Aorta (tissue), 5 donors: Measurements from ENCODE around the gene GRID2IP. TPM values are rescaled to one million over a fixed set of nuclear protein-coding genes. Genes with fewer than 3 reads are reported as not detected.
"Not testable (repeated sequence)": the region's sequence is repeated elsewhere in the genome, so short reads cannot be mapped to it uniquely, and the experiment has no call there.

Source experiments
- ATAC-seq: fragments of 200-7000 bp; cut with Tn5 transposase; one replicate; pipeline ENCODE4 v1.9.1; 2022; ENCODE audit warnings: moderate library complexity; ENCODE audit not compliant: low FRiP score
- DNase-seq, 2 donors: peaks; one replicate each; pipeline ENCODE4 v3.0.0-alpha.2; 2020
- H3K27ac ChIP-seq, 2 donors: one replicate each; pipeline ENCODE4 v1.5.1; 2013; ENCODE audit warnings: low read length in 2 of 2, mild to moderate bottlenecking in 2 of 2, moderate library complexity in 2 of 2, control low read depth in 1 of 2, inconsistent platforms in 1 of 2, low read depth in 1 of 2
- H3K27me3 ChIP-seq, 2 donors: one replicate each; pipeline ENCODE4 v1.6.1; 2013; ENCODE audit warnings: control low read depth in 1 of 2, low read length in 1 of 2, mild to moderate bottlenecking in 1 of 2, moderate library complexity in 1 of 2; ENCODE audit not compliant: insufficient read depth in 2 of 2, control insufficient read depth in 1 of 2
- H3K36me3 ChIP-seq, 2 donors: one replicate each; pipeline ENCODE4 v1.6.1; 2013; ENCODE audit warnings: control low read depth in 1 of 2, low read length in 1 of 2, mild to moderate bottlenecking in 1 of 2; ENCODE audit not compliant: insufficient read depth in 2 of 2, control insufficient read depth in 1 of 2
- H3K4me1 ChIP-seq, 2 donors: one replicate each; pipeline ENCODE4 v1.6.1; 2013; ENCODE audit warnings: low read length in 2 of 2, control low read depth in 1 of 2, mild to moderate bottlenecking in 1 of 2, moderate library complexity in 1 of 2; ENCODE audit not compliant: insufficient read depth in 2 of 2, control insufficient read depth in 1 of 2
- H3K4me3 ChIP-seq, 2 donors: one replicate each; pipeline ENCODE4 v1.5.1; 2013; ENCODE audit warnings: low read length in 2 of 2, control low read depth in 1 of 2, mild to moderate bottlenecking in 1 of 2
- H3K9me3 ChIP-seq: one replicate; pipeline ENCODE4 v1.6.1; 2013; ENCODE audit warnings: mild to moderate bottlenecking, low read length; ENCODE audit not compliant: control insufficient read depth
- WGBS, 2 donors: extraction: QIAGEN DNeasy Blood & Tissue Kit; methylation state at CpG; one replicate each; pipeline ENCODE4 v1.1.7; 2013; 5-methylcytosine and 5-hydroxymethylcytosine counted together
- intact Hi-C, 2 donors: fragments of 100-400 bp; cut with DNase I; formaldehyde crosslinking; loops; one replicate each; pipeline versions ENCODE4 v1.14.2 to v1.15.0; 2022
- polyA plus RNA-seq, 2 donors: library from polyadenylated mRNA; stranded (reverse); fragments of 200-250 nt; gene quantifications; one replicate each; pipeline ENCODE4 v1.2.3, GENCODE V29; 2013
- total RNA-seq, 2 donors: library from RNA; stranded (reverse); fragmentation: NEBNext Ultra II Directional; extraction: Animal tissue kit (Norgen Biotek cat#: 25700); gene quantifications; one replicate each; pipeline ENCODE4 v1.2.1, GENCODE V29; 2021
- donor health status: healthy with polysubstance abuse.
- donor health status: Bipolar disorder and iron deficiency.
- donor health status: DM: no; HTN: no; CAD: no.
- donor health status: DM: no; HTN: no; CAD: no.
- donor health status: DM: yes; HTN: yes; CAD: no.

GRID2IP gene
- total and polyA plus RNA-seq, 4 donors: 0.16 to 0.39 (median 0.25) TPM; not detected in 1

DNA sequence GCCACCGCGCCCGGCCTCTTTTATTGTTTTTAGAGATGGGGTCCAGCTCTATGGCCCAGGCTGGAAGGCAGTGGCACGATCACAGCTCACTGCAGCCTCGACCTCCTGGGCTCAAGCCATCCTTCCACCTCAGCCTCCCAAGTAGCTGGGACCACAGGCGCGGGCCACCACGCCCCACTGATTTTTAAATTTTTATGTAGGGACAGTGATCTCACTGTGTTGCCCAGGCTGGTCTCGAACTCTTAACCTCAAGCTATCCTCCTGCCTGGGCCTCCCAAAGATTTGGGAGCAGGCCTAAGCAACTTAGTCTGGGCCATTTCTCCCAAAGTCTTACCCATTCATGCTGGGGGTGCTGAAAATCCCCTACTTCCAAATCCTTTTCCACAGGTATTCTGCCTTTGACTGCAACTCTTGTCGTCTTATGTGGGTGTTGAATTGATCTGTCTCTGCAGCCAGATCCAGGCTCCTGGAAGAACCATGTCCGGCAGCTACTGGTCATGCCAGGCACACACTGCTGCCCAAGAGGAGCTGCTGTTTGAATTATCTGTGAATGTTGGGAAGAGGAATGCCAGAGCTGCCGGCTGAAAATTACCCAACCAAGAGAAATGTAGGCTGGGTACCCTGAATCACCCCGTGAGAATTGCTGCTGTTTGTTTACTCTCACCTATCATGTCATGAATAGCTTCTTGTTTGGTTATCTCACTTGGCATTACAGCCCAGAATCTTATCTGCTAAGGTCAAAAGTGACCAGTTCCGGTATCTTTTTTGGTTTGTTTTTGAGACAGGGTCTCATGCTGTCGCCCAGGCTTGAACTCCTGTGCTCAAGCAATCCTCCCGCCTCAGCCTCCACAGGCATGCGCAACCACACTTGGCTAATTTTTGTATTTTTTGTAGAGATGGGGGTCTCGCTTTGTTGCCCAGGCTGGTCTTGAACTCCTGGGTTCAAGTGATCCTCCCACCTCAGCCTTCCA is 27.1 kb upstream of the GRID2IP start:
- H3K9me3 ChIP-seq: no peaks in the 10 kb centered on the region
- H3K4me3 ChIP-seq: no peak overlapping the region
- H3K4me1 ChIP-seq: no peaks in the 10 kb centered on the region
- intact Hi-C loops: no loop called here
- H3K36me3 ChIP-seq: peaks cover 0 to 2% of the 10 kb centered on the region in 2 donors
- WGBS, 2 donors: 90 to 91% methylated on average over 18 of the region's 18 CpGs
- H3K27me3 ChIP-seq: no peaks in the 10 kb centered on the region
- H3K27ac ChIP-seq: no peak overlapping the region
- no peak for DNase-seq
- no peak for ATAC-seq

DNA sequence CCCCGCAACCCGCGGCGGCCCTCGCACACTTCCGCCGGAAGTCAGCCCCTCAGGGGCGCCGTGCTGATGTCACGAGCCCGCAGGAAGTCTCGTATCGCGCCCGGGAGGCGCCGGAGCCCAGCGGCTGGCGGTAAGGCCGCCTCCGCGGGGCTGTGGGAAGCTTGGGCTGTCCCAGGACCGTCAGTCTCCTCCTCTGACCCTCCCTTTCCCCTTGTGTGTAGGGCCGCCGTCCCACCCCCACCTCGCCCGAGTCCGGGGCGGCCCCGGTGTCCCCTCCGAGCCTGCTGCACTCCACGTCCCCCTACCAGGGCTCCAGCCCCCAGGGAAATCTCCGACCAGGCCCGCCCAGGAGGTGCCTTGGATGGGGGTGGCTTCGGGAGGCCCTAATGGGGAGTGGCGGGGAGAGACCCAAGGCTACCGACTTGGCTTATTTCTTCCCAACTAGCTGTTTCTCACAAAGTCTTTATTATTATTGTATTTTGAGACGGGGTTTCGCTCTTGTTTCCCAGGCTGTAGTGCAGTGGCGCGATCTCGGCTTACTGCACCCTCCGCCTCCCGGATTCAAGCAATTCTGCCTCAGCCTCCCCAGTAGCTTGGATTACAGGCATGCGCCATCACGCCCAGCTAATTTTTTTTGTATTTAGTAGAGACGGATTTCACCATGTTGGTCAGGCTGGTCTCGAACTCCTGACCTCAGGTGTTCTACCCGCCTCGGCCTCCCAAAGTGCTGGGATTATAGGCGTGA is 26.3 kb upstream of the GRID2IP start, which contains the start of gene ZDHHC4:
Gene ZDHHC4 (plus strand): TSS at position 86 of the 745 bp plus-strand sequence. CDS start 3,108 bp downstream, outside the sequence.
- H3K27me3 ChIP-seq: no peaks in the 10 kb centered on the region
- ATAC-seq: peak; percentile 95
- DNase-seq: peak; percentile 94 to 97
- 11 to 12% methylated on average over 51 of the region's 51 CpGs for WGBS, 2 donors
- H3K4me3 ChIP-seq: peak within 1 kb of the TSS; percentile 53 to 77
- intact Hi-C loops: no loop called here
- H3K9me3 ChIP-seq: no peaks in the 10 kb centered on the region
- peak within 1 kb of the TSS; percentile 76 to 94 for H3K27ac ChIP-seq
- peaks cover 0 to 2% of the 10 kb centered on the region in 2 donors for H3K36me3 ChIP-seq
- H3K4me1 ChIP-seq: no peaks in the 10 kb centered on the region

DNA sequence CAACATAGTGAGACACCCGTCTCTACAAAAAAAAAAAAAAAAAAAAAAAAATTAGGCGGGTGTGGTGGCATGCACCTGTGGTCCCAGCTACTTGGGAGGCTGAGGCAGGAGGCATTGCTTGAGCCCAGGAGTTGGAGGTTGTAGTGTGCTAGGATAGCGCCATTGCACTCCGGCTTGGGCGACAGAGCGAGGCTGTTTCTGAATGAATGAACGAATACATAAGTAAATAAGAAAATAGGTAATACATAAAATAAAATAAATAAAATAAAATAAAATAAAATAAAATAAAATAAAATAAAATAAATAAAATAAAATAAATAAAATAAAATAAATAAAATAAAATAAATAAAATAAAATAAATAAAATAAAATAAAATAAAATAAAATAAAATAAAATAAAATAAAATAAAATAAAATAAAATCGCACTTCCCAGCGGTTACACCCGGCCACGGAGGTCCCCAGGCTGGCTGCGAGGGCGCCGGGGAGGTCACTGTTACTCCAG is 25.7 kb upstream of the GRID2IP start:
- WGBS, 2 donors: 8 to 9% methylated on average over 14 of the region's 14 CpGs
- H3K4me3 ChIP-seq: peak overlapping the region in 1 of 2 donors; percentile 53
- intact Hi-C loops, H3K27ac ChIP-seq, H3K27me3 ChIP-seq, H3K9me3 ChIP-seq, H3K4me1 ChIP-seq, DNase-seq, ATAC-seq, H3K36me3 ChIP-seq: not testable (repeated sequence)

DNA sequence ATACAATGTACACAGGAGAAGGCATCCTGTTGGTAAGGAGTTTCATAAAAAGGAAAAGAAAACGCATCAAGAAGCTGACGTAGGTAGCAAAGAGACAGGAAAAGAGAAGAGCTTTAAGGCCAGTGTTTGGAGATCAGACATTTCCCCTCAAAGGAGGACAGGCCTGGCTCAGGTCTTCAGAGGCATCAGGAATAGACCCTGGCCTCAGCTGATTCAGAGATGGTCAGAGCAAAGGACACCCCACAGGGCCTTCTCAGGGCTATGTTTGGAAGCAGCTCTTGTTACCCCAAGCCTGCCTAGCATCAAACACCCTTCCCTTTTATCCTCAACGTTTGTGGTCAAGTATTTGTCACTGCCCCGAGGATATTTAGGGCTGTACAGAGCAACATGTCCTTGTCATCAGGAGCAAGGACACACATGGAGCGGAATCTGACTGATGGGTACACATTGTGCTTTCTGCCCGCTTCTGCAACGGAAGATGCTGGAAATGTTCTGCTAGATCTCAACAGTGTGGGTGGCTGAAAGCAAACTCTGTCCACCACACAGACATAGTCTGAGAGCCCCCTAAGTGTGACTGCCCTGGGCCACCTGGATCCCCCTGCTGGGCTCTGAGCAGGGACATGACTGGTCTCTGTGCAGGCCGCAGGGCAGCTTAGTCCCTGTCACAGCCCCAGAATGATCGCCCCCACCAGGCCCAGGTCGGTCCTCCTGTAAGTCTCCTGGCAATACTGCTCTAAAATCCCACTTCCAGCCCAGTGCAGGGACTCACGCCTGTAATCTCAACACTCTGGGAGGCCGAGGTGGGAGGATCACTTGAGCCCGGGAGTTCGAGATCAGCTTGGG is 25.0 kb upstream of the GRID2IP start:
- no peak for ATAC-seq
- Histone ChIP-seq H3K27me3 (no peaks in the 10 kb centered on the region), H3K27ac (no peak overlapping the region), H3K36me3 (no peaks in the 10 kb centered on the region), H3K9me3 (no peaks in the 10 kb centered on the region), H3K4me3 (no peak overlapping the region), H3K4me1 (no peaks in the 10 kb centered on the region)
- intact Hi-C loops: no loop called here
- no peak for DNase-seq
- 74 to 76% methylated on average over 14 of the region's 14 CpGs for WGBS, 2 donors

DNA sequence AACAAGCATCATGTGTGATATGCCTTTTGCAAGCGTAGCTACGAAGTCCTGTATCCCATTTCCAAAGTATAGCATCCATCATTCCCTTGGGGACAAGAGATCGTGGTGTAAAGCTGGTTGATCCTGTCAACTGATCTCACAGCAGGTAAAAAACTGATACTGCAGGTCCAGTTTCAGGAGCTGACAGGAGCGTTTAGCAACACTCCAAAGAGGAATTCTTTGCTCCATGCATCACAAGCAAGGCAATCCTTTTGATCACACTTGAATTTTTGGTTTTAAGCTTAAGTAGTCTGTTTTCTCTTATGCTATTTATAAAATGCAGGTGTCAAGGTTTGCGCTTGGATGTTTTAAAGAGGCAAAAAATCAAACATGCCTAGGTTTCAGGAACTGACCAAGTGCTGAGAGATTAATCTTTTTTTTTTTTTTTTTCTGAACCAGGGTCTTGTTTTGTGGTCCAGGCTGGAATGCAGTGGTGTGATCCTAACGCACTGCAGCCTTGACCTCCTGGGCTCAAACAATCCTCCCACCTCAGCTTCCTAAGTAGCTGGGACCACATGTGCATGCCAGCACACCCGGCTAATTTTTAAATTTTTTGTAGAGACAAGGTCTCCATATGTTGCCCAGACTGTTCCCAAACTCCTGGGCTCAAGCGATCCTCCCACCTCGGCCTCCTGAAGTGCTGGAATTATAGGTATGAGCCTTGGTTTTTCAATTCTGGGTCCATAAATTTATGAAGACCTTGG is 24.2 kb upstream of the GRID2IP start:
- no peaks in the 10 kb centered on the region for H3K9me3 ChIP-seq
- H3K27ac ChIP-seq: no peak overlapping the region
- 59 to 70% methylated on average over 9 of the region's 9 CpGs for WGBS, 2 donors
- H3K27me3 ChIP-seq: no peaks in the 10 kb centered on the region
- intact Hi-C loops: no loop called here
- H3K36me3 ChIP-seq: no peaks in the 10 kb centered on the region
- H3K4me1 ChIP-seq: no peaks in the 10 kb centered on the region
- DNase-seq (no peak), ATAC-seq (no peak)
- H3K4me3 ChIP-seq: no peak overlapping the region

DNA sequence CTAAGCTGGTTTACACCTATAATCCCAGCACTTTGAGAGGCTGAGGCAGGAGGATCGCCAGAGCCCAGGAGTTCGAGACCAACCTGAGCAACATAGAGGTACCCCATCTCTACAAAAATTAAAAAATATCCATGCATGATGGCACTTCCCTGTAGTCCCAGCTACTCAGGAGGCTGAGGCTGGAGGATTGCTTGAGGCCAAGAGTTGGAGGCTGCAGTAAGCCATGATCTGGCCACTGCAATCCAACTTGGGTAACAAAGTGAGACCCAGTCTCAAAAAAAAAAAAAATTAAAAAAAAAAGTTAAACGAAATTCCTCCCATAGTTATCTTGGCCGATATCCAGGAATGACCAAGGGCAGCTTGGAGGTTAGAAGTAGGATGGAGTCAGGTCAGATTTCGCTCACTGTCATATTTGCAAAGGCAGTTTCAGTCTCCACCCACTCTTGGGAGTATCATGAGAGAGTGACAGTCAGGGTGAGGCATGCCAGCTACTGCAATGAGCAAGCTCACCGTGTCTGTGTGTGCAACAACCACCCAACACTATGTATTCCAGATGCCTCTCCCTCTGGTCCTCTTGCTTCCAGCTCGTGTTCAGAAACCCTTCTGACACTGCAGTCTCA is 20.0 kb upstream of the GRID2IP start:
- Histone ChIP-seq H3K27me3 (peaks cover 0 to 1% of the 10 kb centered on the region in 2 donors), H3K4me1 (no peaks in the 10 kb centered on the region), H3K9me3 (no peaks in the 10 kb centered on the region), H3K36me3 (no peaks in the 10 kb centered on the region), H3K4me3 (no peak overlapping the region), H3K27ac (no peak overlapping the region)
- DNase-seq: no peak
- 60 to 63% methylated on average over 7 of the region's 7 CpGs for WGBS, 2 donors
- no peak for ATAC-seq
- intact Hi-C loops: no loop called here

DNA sequence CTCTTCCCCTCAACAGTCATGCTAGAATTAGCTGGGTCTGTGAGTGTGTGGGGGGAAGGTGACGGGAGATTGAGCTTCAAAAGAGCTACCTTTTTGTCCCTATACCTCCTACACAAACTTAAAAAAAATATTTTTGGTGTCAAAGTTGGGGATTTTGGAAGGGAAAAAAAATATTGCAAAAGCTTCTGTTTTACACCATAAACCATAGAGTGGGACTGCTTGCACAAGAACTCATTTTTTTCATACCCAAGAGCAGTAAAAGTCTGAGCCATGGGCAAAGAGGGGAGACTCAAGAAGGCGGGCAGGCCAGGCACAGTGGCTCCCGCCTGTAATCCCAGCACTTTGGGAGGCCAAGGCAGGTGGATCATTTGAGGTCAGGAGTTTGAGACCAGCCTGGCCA is 16.6 kb upstream of the GRID2IP start:
- H3K9me3 ChIP-seq: no peaks in the 10 kb centered on the region
- ATAC-seq (no peak), DNase-seq (no peak)
- intact Hi-C loops: no loop called here
- H3K4me1 ChIP-seq: no peaks in the 10 kb centered on the region
- H3K4me3 ChIP-seq: no peak overlapping the region
- WGBS, 2 donors: 89 to 91% methylated on average over 3 of the region's 3 CpGs
- no peak overlapping the region for H3K27ac ChIP-seq
- H3K27me3 ChIP-seq: peaks cover 0 to 1% of the 10 kb centered on the region in 2 donors
- H3K36me3 ChIP-seq: no peaks in the 10 kb centered on the region
